OCI-LY1 (cell line): ENCODE data around the gene SOX13.

Source experiments
- H2AFZ ChIP-seq: fragments of 200-600 bp; sonication (generic), shearing (Covaris generic); 2 replicates; pipeline ENCODE4 v1.6.0; 2014; ENCODE audit warnings: antibody characterized with exemption, mild to moderate bottlenecking, low read length
- H3F3A ChIP-seq: fragments of 200-600 bp; sonication (generic), shearing (Covaris generic); 2 replicates; pipeline ENCODE4 v1.6.0; 2014; ENCODE audit warnings: mild to moderate bottlenecking, antibody characterized with exemption, low read length, moderate library complexity; ENCODE audit not compliant: insufficient read depth
- H3K27ac ChIP-seq: fragments of 200-600 bp; sonication (generic); 2 replicates; pipeline ENCODE4 v1.5.1; 2014; ENCODE audit warnings: low read length, mixed run types, mild to moderate bottlenecking, low read depth; ENCODE audit not compliant: poor library complexity, severe bottlenecking
- H3K27me3 ChIP-seq: fragments of 200-600 bp; sonication (generic); 2 replicates; pipeline ENCODE4 v1.6.0; 2014; ENCODE audit warnings: antibody characterized with exemption, mild to moderate bottlenecking, low read length, moderate library complexity; ENCODE audit not compliant: insufficient read depth
- H3K36me3 ChIP-seq: fragments of 200-600 bp; sonication (generic); 2 replicates; pipeline ENCODE4 v1.6.1; 2014; ENCODE audit warnings: mild to moderate bottlenecking, antibody characterized with exemption, low read length, moderate library complexity, mixed read lengths; ENCODE audit not compliant: insufficient read depth
- H3K4me1 ChIP-seq: fragments of 200-600 bp; sonication (generic); 2 replicates; pipeline ENCODE4 v1.5.1; 2014; ENCODE audit warnings: mild to moderate bottlenecking, low read length, moderate library complexity; ENCODE audit not compliant: insufficient read depth, severe bottlenecking
- H3K4me2 ChIP-seq: fragments of 200-600 bp; sonication (generic), shearing (Covaris generic); 2 replicates; pipeline ENCODE4 v1.6.1; 2014; ENCODE audit warnings: low read length
- H3K4me3 ChIP-seq: fragments of 200-600 bp; sonication (generic); 2 replicates; pipeline ENCODE4 v1.5.1; 2014; ENCODE audit warnings: low read length, low read depth, mild to moderate bottlenecking, mixed read lengths; ENCODE audit not compliant: poor library complexity, severe bottlenecking
- H3K79me2 ChIP-seq: fragments of 200-600 bp; shearing (Covaris generic); 2 replicates; pipeline ENCODE4 v1.6.1; 2016; ENCODE audit warnings: mixed run types, low read length, mixed read lengths; ENCODE audit not compliant: insufficient read depth
- H3K9ac ChIP-seq: fragments of 200-600 bp; sonication (generic), shearing (Covaris generic); 2 replicates; pipeline ENCODE4 v1.6.1; 2014; ENCODE audit warnings: mild to moderate bottlenecking, low read length, mixed read lengths
- H3K9me2 ChIP-seq: fragments of 200-600 bp; sonication (generic), shearing (Covaris generic); 2 replicates; pipeline ENCODE4 v1.6.1; 2014; ENCODE audit warnings: low read depth, mild to moderate bottlenecking, low read length, mixed read lengths
- H3K9me3 ChIP-seq: fragments of 200-600 bp; shearing (Covaris generic); 2 replicates; pipeline ENCODE4 v1.6.1; 2014; ENCODE audit warnings: low read length, mixed read lengths
- H4K20me1 ChIP-seq: fragments of 200-600 bp; sonication (generic), shearing (Covaris generic); 2 replicates; pipeline ENCODE4 v1.6.0; 2016; ENCODE audit warnings: mild to moderate bottlenecking, low read length; ENCODE audit not compliant: insufficient read depth
- EZH2 ChIP-seq: fragments of 200-600 bp; sonication (generic), shearing (Covaris generic); IDR thresholded peaks from 2 replicates; pipeline ENCODE4 v1.8.0; 2017; ENCODE audit warnings: borderline replicate concordance, mixed run types, mild to moderate bottlenecking, antibody characterized with exemption, low read length, moderate library complexity, mixed read lengths
- TF ChIP-seq, protein P1 (sequence below): fragments of 200-600 bp; sonication (generic), shearing (Covaris generic); IDR thresholded peaks from 2 replicates; pipeline ENCODE4 v1.5.1; 2017; ENCODE audit warnings: mild to moderate bottlenecking, antibody characterized with exemption, low read length, moderate library complexity, mixed read lengths

SOX13 gene

DNA sequence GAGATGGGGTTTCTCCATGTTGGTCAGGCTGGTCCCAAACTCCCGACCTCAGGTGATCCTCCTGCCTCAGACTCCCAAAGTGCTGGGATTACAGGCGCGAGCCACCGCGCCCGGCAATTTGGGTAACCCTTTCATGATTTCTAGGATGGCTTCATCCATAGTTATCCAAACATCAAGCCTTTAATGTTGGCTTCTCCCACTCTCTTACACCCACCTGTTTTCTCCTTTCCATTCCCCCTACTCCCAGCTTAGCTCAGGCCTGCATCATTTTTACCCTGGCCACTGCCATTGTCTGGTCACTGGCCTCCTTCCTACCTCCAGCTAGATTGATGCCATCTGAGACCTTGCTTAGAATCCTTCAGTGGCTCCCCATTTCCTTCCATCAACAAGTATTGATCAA lies 2.0 kb upstream of the SOX13 start:
- TF ChIP-seq, protein P1, sequence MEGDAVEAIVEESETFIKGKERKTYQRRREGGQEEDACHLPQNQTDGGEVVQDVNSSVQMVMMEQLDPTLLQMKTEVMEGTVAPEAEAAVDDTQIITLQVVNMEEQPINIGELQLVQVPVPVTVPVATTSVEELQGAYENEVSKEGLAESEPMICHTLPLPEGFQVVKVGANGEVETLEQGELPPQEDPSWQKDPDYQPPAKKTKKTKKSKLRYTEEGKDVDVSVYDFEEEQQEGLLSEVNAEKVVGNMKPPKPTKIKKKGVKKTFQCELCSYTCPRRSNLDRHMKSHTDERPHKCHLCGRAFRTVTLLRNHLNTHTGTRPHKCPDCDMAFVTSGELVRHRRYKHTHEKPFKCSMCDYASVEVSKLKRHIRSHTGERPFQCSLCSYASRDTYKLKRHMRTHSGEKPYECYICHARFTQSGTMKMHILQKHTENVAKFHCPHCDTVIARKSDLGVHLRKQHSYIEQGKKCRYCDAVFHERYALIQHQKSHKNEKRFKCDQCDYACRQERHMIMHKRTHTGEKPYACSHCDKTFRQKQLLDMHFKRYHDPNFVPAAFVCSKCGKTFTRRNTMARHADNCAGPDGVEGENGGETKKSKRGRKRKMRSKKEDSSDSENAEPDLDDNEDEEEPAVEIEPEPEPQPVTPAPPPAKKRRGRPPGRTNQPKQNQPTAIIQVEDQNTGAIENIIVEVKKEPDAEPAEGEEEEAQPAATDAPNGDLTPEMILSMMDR: no peak
- no peak for TF ChIP-seq EZH2
- Histone ChIP-seq H3K4me1 (no peaks in the 10 kb centered on the region), H3K36me3 (no peaks in the 10 kb centered on the region; the same call in 1 of the 2 replicates), H2AFZ (no peak overlapping the region), H3K9me2 (no peaks in the 10 kb centered on the region), H4K20me1 (no peaks in the 10 kb centered on the region), H3F3A (no peaks in the 10 kb centered on the region), H3K27me3 (no peaks in the 10 kb centered on the region), H3K4me2 (no peak overlapping the region), H3K79me2 (no peaks in the 10 kb centered on the region), H3K9me3 (no peaks in the 10 kb centered on the region), H3K9ac (no peak overlapping the region), H3K4me3 (no peak overlapping the region), H3K27ac (no peak overlapping the region)

DNA sequence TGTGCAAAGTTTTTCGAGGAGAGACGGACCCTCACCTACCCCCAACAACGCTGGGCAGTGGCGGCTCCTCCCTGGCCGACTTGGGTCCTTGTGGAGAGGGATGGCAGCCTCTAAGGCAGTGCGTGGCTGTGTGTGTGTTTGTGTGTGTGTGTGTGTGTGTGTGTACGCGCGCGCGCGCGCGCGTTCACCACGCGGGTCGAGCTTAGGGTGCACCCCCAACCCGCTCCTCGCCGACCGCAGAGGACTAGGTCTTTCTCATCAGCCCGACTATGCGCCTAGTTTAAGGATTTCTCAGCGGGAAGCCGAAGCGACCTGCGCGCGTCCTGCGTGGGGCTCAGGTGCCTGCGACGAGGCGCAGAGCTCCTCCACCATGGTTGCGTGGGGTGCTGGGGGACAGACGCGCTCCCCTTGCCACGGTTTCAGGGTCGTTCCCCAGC lies 940 bp downstream of the SOX13 start:
- Histone ChIP-seq H3K27ac (no peak overlapping the region), H3K4me1 (no peaks in the 10 kb centered on the region), H3K27me3 (no peaks in the 10 kb centered on the region), H4K20me1 (no peaks in the 10 kb centered on the region), H3K4me2 (no peak overlapping the region), H3K4me3 (no peak overlapping the region), H3K36me3 (no peaks in the 10 kb centered on the region), H3K9me2 (no peaks in the 10 kb centered on the region), H2AFZ (no peak overlapping the region), H3K9me3 (no peaks in the 10 kb centered on the region), H3F3A (no peaks in the 10 kb centered on the region), H3K9ac (no peak overlapping the region), H3K79me2 (no peaks in the 10 kb centered on the region)
- TF ChIP-seq EZH2: no peak
- TF ChIP-seq, protein P1: no peak

DNA sequence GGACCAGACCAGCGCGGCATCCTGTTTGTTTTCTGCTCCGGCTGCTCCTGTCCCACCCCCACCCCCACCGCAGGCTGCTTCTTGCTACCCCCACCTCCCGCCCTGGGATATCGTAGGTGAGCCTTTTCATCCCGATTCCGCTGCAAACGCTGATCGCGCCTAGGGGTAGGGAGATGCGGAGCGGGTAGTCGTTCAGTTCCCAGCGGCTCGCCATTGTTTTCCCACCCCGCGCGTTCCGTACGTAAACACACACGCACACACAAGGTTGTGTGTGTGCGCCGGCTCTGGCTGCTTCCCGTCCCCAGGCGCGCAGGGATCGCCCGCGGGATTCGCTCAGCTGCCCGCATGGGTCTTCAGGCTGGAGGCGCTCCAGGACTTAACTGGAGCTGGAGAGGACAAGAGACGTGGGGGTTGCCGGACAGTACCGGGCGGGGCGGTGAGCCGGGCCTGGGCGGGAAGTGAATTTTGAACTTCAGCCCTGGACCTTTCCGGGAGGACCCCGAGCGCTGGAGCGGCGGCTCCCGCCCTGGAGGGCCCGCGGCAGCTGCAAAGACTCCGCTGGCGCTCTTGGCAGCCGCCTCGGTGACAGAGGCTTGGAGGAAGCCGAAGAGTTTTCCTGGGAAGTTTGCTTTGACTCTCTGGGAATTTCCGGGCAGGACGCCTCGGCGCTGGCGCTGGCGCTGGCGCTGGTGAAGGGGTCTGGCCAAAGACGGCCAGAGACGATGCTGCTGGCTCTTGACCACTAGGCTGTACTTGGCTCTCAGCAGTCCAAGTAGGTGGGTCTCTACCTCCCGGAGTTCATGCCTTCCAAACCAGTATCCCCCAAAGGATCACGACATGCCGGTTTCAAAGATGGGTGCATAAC lies 1.6 kb downstream of the SOX13 start:
- H3K27me3 ChIP-seq: no peaks in the 10 kb centered on the region
- H3K36me3 ChIP-seq: no peaks in the 10 kb centered on the region
- TF ChIP-seq, protein P1: no peak
- TF ChIP-seq EZH2: no peak
- H4K20me1 ChIP-seq: no peaks in the 10 kb centered on the region
- H3F3A ChIP-seq: no peaks in the 10 kb centered on the region
- no peak overlapping the region for H3K9ac ChIP-seq
- H3K9me3 ChIP-seq: no peaks in the 10 kb centered on the region
- H3K4me3 ChIP-seq: no peak overlapping the region
- H3K79me2 ChIP-seq: no peaks in the 10 kb centered on the region
- no peak overlapping the region for H3K27ac ChIP-seq
- H3K4me1 ChIP-seq: no peaks in the 10 kb centered on the region
- no peak overlapping the region for H3K4me2 ChIP-seq
- no peak overlapping the region for H2AFZ ChIP-seq
- no peaks in the 10 kb centered on the region for H3K9me2 ChIP-seq
